GM18526 (cell line): ENCODE results near the gene OVOL1.

Source experiments
- POLR2A ChIP-seq: IDR thresholded peaks from 3 replicates; pipeline ENCODE4 v1.6.1; 2011; ENCODE audit not compliant: insufficient read length; ENCODE audit errors: extremely low read depth

OVOL1 gene

DNA sequence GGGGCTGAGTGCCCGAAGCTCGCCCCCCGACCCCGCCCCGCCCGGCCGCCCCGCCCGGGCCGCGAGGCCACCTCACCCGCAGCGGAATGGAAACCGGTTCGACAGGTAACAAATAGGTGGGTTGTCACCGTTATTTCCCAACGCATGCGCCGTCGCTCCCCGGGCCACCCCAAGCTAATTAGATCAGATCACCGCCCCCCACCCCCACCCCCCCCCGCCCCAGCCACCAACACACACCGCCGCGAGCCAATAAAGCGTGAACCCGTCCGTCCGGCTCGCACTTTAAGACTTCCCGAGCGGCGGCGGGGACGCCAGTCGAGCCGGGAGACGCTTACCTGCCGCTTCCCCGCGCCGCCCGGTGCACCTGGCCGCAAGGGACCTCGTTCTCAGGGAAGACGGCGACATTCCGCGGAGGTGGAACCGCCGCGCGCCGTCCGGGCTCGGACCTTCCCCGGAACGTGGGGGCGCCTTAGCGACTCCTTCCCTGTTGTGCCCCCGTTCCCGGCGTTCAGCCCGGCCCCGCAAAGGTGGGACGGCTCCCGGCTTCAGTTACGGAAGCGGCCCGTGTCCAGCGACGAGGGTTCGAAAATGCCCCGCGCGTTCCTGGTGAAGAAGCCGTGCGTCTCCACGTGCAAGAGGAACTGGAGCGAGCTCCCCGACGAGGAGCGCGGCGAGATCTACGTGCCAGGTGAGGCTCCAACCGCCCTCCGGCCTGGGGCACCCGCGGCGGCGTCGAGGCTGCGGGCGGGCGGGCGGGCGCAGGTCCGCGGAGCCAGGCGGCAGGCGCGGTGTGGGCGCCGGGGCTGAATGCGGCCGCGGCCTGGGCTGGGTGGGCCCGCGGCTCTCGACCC is at the start of gene OVOL1:
Gene OVOL1 (plus strand): TSS at position 278 of the 851 bp plus-strand sequence. CDS start 311 bp downstream, at position 589.
- no peak for TF ChIP-seq POLR2A

- no peak for TF ChIP-seq POLR2A
Observed at GRCh38 chr11:65739022-65739421, 47.8 kb upstream of the OVOL1 start.

GRCh38 chr11:65741185-65741584 is 45.7 kb upstream of the OVOL1 start:
- TF ChIP-seq POLR2A: no peak

- TF ChIP-seq POLR2A: no peak
Observed at GRCh38 chr11:65742353-65742752, 44.5 kb upstream of the OVOL1 start.

DNA sequence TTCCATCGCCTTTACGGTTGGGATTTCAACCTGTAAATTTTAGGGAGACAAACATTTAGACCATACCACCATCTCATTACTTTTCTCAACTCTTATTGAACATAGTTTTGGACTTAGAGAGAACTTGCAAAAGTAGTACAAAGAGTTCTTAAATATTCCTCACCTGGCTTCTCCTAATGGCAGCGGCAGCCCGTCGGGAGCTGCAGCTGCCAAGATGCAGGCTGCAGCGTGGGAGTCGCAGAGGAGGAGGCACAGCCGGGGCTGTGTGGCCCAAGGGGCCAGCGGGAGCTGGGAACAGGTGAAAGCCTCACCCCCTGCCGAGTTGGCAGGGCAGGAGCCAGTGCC is 43.2 kb upstream of the OVOL1 start:
- no peak for TF ChIP-seq POLR2A

GRCh38 chr11:65744026-65744698 is 42.7 kb upstream of the OVOL1 start:
- no peak for TF ChIP-seq POLR2A

GRCh38 chr11:65744699-65745042 is 42.2 kb upstream of the OVOL1 start:
- TF ChIP-seq POLR2A: no peak

GRCh38 chr11:65745049-65745448 is 41.8 kb upstream of the OVOL1 start:
- no peak for TF ChIP-seq POLR2A

GRCh38 chr11:65764434-65764833 is 22.4 kb upstream of the OVOL1 start:
- no peak for TF ChIP-seq POLR2A

GRCh38 chr11:65766535-65766934 is 20.3 kb upstream of the OVOL1 start:
- TF ChIP-seq POLR2A: no peak

- TF ChIP-seq POLR2A: no peak
Observed at GRCh38 chr11:65767406-65767805, 19.5 kb upstream of the OVOL1 start.

- TF ChIP-seq POLR2A: no peak
Observed at GRCh38 chr11:65770951-65771567, 15.8 kb upstream of the OVOL1 start.

DNA sequence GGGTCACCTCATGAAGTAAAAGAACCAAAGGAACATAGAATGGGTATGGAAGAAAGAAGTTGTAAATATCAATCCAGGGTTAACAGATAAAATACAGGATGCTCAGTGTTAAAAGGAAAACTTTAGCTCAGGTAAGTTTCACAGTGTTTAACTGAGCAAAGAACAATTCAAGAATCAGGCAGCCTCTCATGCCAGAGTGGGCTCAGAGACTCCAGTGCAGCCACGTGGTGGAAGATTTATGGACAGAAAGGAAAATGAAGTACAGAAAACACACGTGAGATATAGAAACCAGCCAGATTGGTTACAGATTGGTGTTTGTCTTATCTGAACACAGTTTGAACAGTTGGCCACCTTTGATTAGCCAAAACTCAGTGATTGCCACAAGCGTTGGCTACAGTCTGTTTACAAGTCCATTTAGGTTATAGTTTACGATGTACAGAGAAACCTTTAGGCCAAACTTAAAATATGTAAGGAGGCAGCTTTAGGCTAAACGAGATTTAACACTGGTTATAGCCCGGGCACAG is 15.2 kb upstream of the OVOL1 start:
- TF ChIP-seq POLR2A: no peak

- TF ChIP-seq POLR2A: no peak
Observed at GRCh38 chr11:65773784-65774411, 13.0 kb upstream of the OVOL1 start.

DNA sequence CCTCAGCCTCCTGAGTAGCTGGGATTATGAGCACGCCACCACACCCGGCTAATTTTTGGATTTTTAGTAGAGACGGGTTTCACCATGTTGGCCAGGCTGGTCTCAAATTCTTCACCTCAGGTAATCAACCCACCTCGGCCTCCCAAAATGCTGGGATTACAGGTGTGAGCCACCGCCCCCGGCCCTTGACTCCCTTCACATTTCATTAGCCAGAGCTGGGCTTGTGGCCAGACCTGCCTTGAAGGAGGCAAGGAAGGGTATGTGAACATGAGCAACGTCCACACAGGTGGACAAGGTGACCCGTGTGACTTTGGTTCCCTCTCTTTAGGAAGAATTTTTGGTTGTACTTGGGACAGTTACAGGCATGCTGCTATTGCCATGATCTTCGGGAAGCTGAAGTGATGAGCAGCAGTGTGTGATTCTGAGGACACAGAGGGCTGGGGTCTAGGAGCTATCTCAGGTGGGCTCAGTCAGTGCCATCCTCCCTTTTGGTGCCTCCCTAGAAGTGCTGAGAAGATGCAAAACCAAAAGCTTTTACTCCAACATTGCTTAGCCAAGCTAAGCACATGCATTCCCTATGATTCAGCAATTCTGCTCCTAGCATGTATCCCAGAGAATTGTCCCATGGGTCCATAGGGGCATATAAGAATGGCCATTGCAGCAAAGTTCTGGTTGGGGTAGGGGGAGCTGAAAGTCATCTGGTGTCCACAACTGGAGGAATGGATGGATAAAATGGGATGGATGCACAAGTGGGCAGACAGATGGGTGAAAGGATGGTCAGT is 12.1 kb upstream of the OVOL1 start:
- TF ChIP-seq POLR2A: no peak
